HG02943 (cell line): ENCODE results near the gene OSBPL9.
"Not testable (repeated sequence)": the region's sequence is repeated elsewhere in the genome, so short reads cannot be mapped to it uniquely, and the experiment has no call there.

Experiments
- ATAC-seq: cut with Tn5 transposase; IDR thresholded peaks from one replicate; pipeline ENCODE4 v1.9.1; 2021; ENCODE audit warnings: mild to moderate bottlenecking, low read depth, moderate library complexity; ENCODE audit not compliant: unreplicated experiment

OSBPL9 gene

DNA sequence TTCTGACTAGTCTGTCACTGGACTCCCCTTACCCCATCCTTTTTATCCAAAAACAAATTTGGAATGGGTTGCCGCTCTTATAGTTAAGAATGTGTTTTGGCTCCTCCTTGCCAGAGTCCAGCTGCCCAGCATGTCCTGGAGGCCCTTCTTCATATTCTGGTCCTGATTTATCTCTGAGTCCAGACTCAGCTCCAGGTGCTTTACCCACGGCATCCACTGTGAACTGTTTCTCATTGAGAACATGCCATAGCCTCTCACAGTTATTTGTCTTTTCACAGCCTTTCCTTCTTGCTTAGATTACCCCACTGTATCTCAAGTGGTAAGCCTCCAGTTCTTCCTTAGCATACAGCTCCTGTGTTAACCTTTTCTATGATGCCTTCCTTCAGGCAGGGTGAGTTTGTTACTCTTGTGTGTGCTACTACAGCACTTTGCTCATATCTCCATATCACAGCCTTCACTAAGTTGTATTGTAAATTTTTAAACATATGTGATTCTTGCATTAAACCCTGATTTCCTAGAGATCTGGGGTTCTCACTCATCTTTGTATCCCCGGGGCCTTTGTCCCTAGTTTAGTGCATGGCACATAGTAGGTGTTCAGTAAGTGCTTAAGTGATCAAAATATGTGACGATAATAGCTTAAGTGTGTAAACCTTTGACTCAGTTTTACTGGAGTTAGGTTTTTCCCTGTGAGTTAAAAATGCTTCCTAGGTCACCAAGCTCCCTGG is 116.0 kb downstream of the OSBPL9 start:
- ATAC-seq, result no peak

DNA sequence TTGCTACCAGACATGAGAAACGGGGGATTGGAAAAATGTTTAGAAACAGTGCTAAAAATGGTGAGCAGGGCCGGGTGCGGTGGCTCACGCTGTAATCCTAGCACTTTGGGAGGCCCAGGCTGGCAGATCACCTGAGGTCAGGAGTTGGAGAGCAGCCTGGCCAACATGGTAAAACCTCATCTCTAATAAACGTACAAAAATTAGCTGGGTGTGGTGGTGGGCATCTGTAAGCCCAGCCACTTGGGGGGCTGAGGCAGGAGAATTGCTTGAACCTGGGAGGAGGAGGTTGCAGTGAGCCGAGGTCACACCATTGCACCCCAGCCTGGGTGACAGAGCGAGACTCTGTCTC is 116.5 kb downstream of the OSBPL9 start:
- not testable (repeated sequence) for ATAC-seq

DNA sequence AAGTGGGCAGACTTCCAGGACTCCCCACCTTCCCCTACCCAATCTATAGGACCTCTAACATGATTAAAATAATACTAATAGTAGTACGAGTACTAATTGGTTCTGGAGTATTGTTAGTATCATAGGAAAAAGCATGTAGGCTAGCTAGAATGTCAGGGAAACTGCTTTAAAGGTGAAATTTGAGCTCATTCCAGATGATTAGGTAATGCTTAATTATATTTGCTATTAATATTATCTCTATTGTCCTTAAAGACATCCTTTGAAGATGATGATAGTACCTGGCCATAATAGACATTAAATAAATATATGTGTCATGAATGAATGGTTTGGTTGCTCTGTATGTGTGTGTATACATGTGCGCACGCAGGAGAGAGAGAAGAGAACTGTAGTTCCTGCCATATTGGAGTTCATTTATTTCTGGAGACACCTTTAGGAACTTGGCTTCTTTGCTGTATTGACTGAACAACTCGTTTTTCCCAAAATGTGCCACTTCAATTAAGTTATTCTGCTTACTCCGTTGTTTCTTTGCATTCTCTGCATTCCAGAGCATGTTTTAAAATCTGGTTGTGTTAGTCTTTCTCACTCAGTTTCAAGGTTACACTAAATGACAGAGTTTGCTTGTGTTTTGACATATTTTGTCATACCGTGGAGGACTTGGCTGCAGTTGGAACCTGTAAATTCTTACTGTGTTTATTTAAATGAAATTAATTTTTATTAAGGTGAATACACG is 117.1 kb downstream of the OSBPL9 start:
- no peak for ATAC-seq

DNA sequence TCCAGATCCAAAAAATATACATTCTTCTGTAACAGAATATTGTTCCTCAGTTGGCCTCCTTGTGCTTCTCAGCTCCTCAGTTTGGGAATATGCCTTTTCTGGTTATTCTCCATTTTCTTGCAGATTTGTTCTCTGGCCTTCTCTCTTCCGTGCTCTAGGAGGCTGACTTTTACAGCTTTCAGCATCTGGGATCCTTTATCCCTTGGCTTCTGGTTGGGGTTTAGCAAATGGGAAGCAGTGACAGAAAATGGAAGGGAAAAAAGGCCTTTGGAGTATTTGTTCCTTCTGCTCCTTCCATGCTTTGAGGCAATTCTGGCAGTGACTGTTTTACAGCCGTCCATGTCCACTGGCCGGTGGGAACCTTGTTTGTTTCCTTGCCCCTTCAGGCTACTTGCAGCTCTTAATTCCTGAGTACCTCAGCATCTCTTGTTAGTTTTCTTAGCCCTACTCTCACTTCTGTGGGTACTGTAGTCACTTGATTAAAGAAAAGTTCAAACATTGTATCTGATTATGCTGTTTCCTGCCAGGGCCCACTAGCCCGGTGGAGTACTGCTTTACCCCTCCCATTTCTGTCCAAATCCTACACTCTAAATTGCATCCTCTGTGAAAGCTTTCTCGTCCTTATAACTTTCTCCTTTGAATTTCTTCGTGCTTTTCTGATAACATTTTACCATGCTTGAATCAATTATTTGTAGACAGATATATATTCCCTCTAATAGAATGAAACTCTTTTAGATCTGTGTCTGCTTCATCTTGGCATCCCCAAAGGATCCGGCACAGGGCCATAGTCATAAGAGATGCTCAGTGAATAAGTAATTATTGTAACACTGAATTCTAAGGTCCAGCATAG is 118.2 kb downstream of the OSBPL9 start:
- no peak for ATAC-seq

DNA sequence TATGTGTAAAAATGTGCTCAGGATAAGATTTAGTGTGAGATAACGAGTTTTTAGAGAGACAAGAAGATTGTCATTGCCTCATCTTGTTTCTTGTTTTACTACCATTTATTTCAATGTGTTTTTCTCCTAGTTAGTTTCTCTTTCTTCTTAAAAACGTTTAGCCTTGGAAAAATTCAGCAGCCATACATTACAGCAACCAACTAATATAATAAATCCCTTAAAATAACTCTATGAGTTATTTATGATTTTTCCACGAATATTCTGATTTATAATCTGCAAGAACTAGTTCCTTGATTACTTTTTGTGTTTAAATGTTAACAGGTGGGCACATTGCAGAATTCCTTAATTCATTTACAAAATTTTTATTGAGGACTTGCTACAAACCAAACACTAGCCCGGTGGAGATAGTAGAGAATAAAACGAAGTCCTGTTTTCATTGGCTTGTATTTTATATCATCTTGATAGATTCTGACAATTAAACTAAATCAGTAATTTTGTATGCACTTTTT is 118.9 kb downstream of the OSBPL9 start:
- no peak for ATAC-seq

DNA sequence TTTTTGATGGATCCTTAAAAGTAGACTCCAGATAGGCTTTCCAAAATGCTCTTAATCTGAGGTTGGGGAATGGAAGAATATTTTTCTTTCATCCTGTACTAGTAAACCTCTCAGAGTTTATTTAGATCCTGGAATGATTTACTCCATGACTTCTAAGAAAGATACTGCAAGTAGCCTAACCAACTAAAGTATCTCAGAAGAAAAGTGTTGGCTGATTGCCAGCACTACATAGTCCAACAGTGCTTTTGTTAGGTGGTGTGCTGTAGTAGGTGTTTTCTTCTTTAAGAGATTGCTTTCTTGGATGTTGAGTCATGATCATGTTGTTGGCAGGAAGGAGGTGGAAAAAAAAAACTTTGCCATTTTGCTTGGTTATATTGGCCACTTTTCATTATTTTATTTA is 119.8 kb downstream of the OSBPL9 start:
- no peak for ATAC-seq

DNA sequence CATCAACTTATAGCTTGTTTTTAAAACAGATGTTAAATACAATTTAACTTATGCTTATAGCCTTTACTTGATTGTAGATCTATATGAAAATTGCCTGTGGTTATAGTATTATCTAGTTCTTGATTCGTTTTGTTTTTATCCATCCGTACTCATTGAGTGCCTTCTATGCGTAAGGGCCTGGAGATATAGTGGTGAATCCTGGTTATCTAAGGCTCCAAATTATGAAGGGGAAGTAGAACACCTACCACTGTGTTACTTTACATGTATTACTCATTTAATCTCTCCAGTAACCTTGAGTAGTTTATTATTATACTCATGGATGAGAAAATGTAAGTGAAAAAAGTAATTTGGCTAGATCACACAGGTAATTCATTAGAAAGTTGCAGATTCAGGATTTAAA is 121.8 kb downstream of the OSBPL9 start:
- no peak for ATAC-seq

DNA sequence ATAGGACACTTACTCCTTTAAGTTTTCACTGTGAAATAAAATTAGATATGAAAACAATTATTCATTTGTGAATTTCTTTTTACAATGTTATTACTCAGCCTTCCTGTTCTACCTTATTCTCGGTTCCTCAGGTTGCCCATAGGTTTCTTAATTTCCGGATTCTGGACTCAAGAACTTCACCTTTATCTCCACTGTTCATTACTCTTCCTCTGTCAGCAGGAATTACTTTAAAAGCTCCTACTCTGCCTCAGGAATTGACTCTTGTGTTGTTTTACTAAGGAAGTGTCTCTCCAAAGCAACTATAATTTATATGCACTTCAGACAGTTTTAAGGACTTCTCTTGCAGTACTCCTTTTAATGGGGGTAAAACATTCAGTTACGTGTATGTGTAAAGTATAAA is 123.8 kb downstream of the OSBPL9 start:
- no peak for ATAC-seq

DNA sequence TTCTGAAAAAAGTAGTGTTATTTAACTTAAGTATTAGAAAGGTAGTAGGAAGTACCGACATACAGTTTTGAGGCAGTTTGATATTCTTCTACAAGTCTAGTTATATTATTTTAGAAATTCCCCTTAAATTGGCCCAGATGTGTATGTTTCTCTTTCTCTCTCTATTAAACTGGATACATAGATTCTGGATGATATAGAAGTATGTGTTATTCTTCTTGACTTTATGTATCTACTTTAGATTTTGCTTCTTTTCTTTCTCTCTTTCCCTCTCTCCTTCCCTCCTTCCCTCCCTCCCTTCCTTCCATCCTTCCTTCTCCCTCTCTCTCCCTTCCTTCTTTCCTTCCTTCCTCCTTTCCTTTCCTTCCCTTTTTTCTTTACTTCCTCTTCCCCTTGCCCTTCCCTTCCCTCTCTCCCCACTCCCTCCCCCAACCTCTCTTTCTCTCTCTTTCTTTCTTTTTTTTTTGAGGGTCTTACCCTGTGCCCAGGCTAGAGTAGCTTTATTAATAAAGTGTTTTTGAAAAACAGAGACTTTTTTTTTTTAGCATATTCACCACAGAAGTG is 124.3 kb downstream of the OSBPL9 start:
- no peak for ATAC-seq

DNA sequence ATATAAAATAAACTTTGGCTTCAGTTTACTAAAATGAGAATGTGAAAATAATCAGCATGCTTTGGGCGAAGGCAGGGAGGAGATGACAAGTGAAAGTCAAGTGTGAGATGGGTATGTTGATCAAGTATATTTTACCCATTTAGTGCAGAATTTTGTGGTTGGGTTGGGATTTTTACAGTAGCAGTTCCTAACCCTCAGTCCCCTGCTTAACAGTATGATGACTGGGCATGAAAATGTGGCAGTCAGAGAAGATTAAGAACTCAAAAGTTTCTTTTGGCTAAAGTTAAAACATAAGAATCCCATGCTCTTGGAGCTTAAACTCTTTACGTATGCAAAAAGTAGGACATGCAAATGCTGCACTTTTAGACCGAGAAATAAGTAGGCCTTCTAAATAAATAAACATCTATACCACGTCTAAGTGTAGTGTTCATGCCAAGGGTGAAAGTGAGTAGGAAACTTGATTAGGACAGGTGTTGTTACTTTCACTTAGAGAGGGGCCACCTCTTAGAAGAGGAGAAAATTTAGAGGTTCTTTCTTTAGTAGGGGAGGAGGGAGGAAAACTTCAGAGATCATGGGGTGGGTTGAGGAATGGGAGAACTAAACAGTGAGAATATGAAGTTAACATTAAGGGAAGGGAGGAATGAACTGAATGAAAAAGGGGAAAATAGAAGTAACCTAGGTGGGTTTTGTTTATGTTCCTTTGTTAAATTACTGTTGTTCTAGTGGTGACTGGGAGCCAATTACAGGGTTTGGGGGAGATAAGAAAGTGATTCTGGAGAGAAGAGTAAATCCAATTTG is 127.8 kb downstream of the OSBPL9 start:
- ATAC-seq, result no peak

DNA sequence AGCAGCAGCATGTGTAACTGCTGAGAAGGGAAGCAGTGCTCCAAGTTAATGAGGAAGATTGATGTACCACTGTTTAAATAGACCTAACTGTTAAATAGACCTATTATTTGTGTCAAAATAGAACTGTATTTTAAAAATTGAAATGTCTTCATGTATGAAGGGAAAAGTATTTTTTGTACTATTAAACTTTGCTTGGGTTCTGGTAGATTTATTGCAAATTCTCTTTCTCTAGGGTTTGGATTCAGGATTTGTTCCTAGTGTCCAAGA is 128.3 kb downstream of the OSBPL9 start:
- no peak for ATAC-seq

DNA sequence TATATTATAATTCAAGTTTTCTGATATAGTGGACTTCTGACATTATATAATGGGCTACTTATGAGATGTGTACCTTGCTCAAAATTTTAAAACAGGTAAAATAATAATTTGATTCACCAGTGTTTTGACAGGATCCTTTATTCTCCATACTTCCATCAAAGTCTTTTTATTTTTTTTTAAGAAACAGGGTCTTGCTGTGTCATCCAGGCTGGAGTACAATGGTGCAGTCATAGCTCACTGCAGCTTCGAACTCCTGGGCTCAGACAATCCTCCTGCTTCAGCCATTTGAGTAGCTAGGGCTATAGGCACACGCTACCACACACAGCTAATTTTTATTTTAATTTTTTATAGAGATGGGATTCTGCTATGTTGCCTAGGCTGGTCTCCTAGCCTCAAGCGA is 132.3 kb downstream of the OSBPL9 start:
- ATAC-seq, result no peak

DNA sequence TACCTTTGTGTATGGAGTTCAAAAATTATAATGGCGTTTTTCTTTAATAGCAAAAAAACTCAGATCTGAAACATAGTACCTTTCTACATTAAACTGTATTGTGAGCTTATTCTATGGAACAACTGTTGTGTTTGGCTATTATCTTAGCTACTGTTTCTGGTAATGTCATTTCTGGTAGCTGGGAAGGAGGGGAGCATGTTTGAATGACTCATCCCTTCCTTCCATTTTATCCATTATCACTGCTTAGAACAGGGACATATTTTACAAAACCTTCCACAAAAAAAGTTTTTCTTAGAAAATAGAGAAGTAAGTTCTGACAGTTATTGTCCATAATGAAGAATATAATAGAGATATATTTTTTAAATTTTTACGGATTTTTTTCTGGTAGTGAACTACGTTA is 133.3 kb downstream of the OSBPL9 start:
- ATAC-seq, result no peak

DNA sequence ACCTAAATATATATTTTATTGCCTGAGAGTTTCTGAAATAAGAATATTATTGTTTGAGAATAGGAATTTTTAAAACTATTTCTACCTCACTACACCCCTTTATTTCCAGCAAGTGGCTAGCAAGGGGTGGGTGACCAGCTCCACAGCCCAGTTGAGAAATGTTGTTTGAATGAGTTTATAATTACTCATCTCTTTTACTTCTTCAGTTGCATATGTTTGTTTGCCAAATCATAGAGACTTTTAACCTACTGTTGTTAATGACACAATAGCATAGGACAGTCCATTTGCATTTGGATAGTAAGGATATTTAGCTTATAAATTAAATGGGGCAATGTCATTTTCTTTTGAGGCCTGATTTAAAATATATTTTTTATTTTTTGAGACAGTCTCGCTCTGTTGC is 133.8 kb downstream of the OSBPL9 start:
- ATAC-seq, result no peak

DNA sequence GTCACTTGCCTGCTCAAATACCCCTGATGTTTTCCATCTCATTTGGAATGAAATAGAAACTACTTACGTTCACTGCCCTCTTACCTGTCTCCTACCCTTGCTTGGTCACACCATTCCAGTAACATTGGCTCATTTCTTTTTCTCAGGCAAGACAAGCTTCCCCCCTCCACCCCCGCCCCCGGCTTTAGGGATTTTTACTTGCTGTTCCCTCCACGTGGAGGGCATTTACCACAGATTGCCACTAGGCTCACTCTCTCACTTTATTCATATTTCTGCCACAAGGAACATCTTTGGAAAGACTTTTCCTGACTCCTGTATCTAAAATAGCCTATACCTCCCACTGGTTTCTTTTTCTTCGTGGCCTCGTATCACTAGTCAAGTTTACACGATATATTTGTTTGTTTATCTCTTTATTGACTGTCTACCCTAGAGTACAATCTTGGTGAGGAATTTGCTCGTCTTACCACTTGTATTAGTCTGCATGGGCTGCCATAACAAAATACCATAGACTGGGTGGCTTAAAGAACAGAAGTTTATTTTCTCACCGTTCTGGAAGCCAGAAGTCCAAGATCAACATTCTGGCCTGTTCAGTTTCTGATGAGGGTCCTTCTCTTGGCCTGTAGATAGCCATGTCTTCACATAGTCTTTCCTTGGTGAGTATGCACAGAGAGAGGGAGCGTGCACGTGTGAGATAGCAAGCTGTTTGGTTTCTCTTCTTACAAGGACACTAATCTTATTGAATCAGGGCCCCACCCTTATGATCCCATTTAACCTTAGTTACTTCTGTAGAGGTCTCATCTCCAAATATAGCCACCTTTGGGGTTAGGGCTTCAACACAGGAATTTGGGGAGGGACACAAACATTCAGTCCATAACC is 135.4 kb downstream of the OSBPL9 start:
- no peak for ATAC-seq

DNA sequence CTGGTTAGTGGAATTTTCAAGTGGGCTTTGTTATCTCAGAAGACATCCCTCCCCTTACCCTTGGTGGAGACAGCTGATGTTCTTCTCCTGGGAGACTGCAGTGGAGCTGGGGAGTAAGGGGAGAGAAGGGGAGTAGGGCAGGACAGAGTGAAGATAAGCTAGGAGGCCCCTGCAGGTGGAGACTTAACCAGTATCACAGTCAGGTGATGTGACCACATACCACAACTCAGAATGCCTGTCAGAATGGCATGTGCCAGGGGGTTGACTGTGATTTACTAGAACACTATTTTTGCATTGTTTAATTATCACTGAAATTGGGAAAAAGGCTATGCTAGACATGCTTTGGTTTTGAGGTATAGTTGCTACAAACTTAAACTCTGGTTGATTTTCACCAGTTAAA is 137.1 kb downstream of the OSBPL9 start:
- no peak for ATAC-seq

DNA sequence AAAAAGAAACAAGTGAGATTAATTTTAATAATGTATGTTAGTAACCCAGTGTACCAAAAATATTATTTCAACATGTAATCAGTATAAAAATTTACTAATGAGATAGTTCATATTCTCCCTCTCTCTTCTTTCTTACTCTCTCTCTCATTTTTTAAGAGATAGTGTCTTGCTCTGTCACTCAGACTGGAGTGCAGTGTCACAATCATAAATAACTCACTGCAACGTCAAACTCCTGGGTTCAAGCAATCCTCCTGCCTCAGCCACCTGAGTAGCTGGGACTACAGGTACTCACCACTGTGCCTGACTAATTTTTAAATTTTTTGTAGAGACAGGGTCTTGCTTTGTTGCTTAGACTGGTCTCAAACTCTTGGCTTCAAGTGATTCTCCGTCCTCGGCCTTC is 137.8 kb downstream of the OSBPL9 start:
- no peak for ATAC-seq

DNA sequence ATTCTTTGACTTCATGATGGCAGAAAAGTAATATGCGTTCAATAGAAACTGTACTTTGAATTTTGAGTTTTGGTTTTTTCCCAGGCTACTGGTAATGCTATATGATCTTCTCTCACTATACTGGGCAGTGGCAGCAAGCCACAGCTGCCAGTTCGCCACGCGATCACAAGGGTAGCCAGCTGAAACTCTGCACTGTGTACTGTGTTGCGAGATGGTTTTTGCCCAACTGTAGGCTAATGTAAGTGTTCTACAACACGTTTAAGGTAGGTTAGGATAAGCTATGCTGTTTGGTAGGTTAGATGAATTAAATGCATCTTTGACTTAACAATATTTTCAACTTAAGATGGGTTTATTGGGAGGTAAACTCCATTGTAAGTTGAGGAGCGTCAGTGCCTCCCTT is 138.5 kb downstream of the OSBPL9 start:
- ATAC-seq, result no peak

DNA sequence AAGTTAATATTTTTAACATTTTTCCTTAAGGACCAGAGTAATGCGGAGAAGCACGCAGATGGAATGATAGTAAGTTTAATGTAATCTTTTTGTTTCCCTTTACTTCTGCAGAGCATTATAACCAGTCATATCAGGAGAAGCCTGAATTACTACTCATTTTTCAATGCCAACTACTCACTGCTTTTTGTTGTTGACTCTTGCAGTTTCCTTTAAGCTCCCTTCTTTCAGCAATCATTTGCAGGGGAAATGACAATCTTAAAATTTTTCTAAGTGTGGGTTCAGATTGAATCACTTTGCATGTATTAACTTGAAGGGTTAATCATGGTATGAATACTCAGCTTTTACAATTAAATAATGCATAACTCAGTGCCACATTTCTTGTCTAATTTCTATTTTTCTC is 139.4 kb downstream of the OSBPL9 start:
- no peak for ATAC-seq
